HCT116 (cell line): ENCODE measurements around the gene SUGCT. TPM values are rescaled to one million over a fixed set of nuclear protein-coding genes. Genes with fewer than 3 reads are reported as not detected.

Source experiments
- ATAC-seq: fragments of 200-7000 bp; cut with Tn5 transposase; 2 replicates; pipeline ENCODE4 v1.9.1; 2020; ENCODE audit warnings: mild to moderate bottlenecking, moderate library complexity
- BruUV-seq: library from RNA; stranded (reverse); fragments of 400-500 nt; replicated peaks from 2 replicates; lab custom pipeline; 2021; lab: Mats Ljungman, UMichigan
- CTCF ChIA-PET: fragments of 300-600 bp; sonication (Branson Sonifier 250); formaldehyde crosslinking; loops from one replicate; lab custom pipeline; 2021; ENCODE audit warnings: antibody characterized with exemption; lab: Charles Lee
- POLR2A ChIA-PET: fragments of 300-600, 350-600 bp; sonication (Branson Sonifier 250); formaldehyde crosslinking; loops from one replicate; lab custom pipeline; 2021; ENCODE audit warnings: antibody characterized with exemption; lab: Charles Lee
- RAD21 ChIA-PET, 2 experiments: fragments of 300-600 bp; sonication (Branson Sonifier 250); formaldehyde crosslinking; loops; one replicate each; lab custom pipeline; 2023; ENCODE audit warnings: low total read pairs in 2 of 2; ENCODE audit not compliant: uncharacterized antibody in 2 of 2, unreplicated experiment in 2 of 2, low non-redundant PET in 1 of 2; lab: Charles Lee
- DNase-seq: peaks from one replicate; pipeline ENCODE4 v3.0.0-alpha.2; 2010; ENCODE audit warnings: low read depth, low spot score
- H2AFZ ChIP-seq: fragments of 200-600 bp; shearing (Covaris generic), sonication (generic); 2 replicates; pipeline ENCODE4 v1.6.1; 2017; ENCODE audit warnings: low read depth, mixed run types, mixed read lengths, antibody characterized with exemption, low read length; ENCODE audit not compliant: poor library complexity, severe bottlenecking
- H3K27ac ChIP-seq: 2 replicates; pipeline ENCODE4 v1.5.1; 2012; ENCODE audit warnings: low read depth, low read length
- H3K27me3 ChIP-seq: fragments of 200-600 bp; sonication (generic); 2 replicates; pipeline ENCODE4 v1.6.1; 2016; ENCODE audit warnings: mixed run types, low read length, mixed read lengths; ENCODE audit not compliant: insufficient read depth
- H3K36me3 ChIP-seq, 2 experiments: fragments of 200-500 bp in 1 of 2; fragments of 200-600 bp in 1 of 2; sonication (Bioruptor generic) in 1 of 2; sonication (generic) in 1 of 2; 2 replicates each; pipeline versions ENCODE4 v1.5.1 to v1.6.1; 2014 to 2016; ENCODE audit warnings: low read length in 2 of 2, inconsistent platforms in 1 of 2, mixed read lengths in 1 of 2, mixed run types in 1 of 2; ENCODE audit not compliant: insufficient read depth in 2 of 2, control insufficient read depth in 1 of 2
- H3K4me1 ChIP-seq, 2 experiments: fragments of 200-600 bp in 1 of 2; sonication (generic) in 1 of 2; 2 replicates each; pipeline versions ENCODE4 v1.5.1 to v1.6.1; 2012 to 2017; ENCODE audit warnings: low read length in 2 of 2, inconsistent platforms in 1 of 2, mild to moderate bottlenecking in 1 of 2, mixed read lengths in 1 of 2, mixed run types in 1 of 2, moderate library complexity in 1 of 2; ENCODE audit not compliant: insufficient read depth in 2 of 2, control insufficient read depth in 1 of 2
- H3K4me2 ChIP-seq: fragments of 200-600 bp; sonication (generic); 2 replicates; pipeline ENCODE4 v1.6.1; 2017; ENCODE audit warnings: mixed run types, low read length, mixed read lengths
- H3K4me3 ChIP-seq, 2 experiments: fragments of 200-600 bp in 1 of 2; sonication (generic) in 1 of 2; replicated peaks in 1 of 2; 2 replicates each; pipeline ENCODE4 v1.5.1; 2011 to 2016; ENCODE audit warnings: low read length in 2 of 2, control low read depth in 1 of 2, low read depth in 1 of 2, mild to moderate bottlenecking in 1 of 2, mixed read lengths in 1 of 2, mixed run types in 1 of 2
- H3K79me2 ChIP-seq: fragments of 200-600 bp; sonication (generic); 2 replicates; pipeline ENCODE4 v1.6.1; 2017; ENCODE audit warnings: mild to moderate bottlenecking, mixed run types, low read length, moderate library complexity, mixed read lengths; ENCODE audit not compliant: insufficient read depth
- H3K9ac ChIP-seq: fragments of 200-600 bp; sonication (generic); 2 replicates; pipeline ENCODE4 v1.6.1; 2016; ENCODE audit warnings: low read length, mixed read lengths
- H3K9me2 ChIP-seq: fragments of 200-600 bp; sonication (generic), shearing (Covaris generic); 2 replicates; pipeline ENCODE4 v1.6.1; 2017; ENCODE audit warnings: mixed run types, mild to moderate bottlenecking, moderate library complexity; ENCODE audit not compliant: insufficient read depth
- H3K9me3 ChIP-seq, 2 experiments: fragments of 200-500 bp in 1 of 2; fragments of 200-600 bp in 1 of 2; sonication (Bioruptor generic) in 1 of 2; sonication (generic) in 1 of 2; 2 replicates each; pipeline ENCODE4 v1.6.1; 2014 to 2017; ENCODE audit warnings: low read length in 2 of 2, mixed read lengths in 2 of 2, inconsistent platforms in 1 of 2, low read depth in 1 of 2, mild to moderate bottlenecking in 1 of 2, mixed run types in 1 of 2, moderate library complexity in 1 of 2; ENCODE audit not compliant: control insufficient read depth in 1 of 2, insufficient read depth in 1 of 2
- H4K20me1 ChIP-seq: fragments of 200-600 bp; sonication (generic), shearing (Covaris generic); 2 replicates; pipeline ENCODE4 v1.6.1; 2017; ENCODE audit warnings: mixed run types, mild to moderate bottlenecking, moderate library complexity; ENCODE audit not compliant: insufficient read depth
- CBX3 ChIP-seq: IDR thresholded peaks from 2 replicates; pipeline ENCODE4 v1.6.1; 2012; ENCODE audit warnings: low read depth
- ELF1 ChIP-seq: IDR thresholded peaks from 2 replicates; pipeline ENCODE4 v1.6.1; 2012; ENCODE audit warnings: low read depth, borderline replicate concordance
- FOSL1 ChIP-seq: IDR thresholded peaks from 2 replicates; pipeline ENCODE4 v1.6.1; 2012; ENCODE audit warnings: low read depth
- JUND ChIP-seq: IDR thresholded peaks from 2 replicates; pipeline ENCODE4 v1.6.1; 2012
- MAX ChIP-seq: IDR thresholded peaks from 2 replicates; pipeline ENCODE4 v1.6.1; 2012
- POLR2A ChIP-seq: IDR thresholded peaks from 2 replicates; pipeline ENCODE4 v1.7.0; 2011; ENCODE audit warnings: borderline replicate concordance; ENCODE audit not compliant: insufficient read depth, insufficient read length; ENCODE audit errors: extremely low read depth
- POLR2AphosphoS5 ChIP-seq: IDR thresholded peaks from 2 replicates; pipeline ENCODE4 v1.6.1; 2011; ENCODE audit warnings: mild to moderate bottlenecking, low read depth, low read length, moderate library complexity
- RAD21 ChIP-seq: IDR thresholded peaks from 2 replicates; pipeline ENCODE4 v1.6.1; 2012; ENCODE audit warnings: low read depth, mild to moderate bottlenecking
- SP1 ChIP-seq: IDR thresholded peaks from 2 replicates; pipeline ENCODE4 v1.6.1; 2012; ENCODE audit warnings: low read depth
- TCF7L2 ChIP-seq: IDR thresholded peaks from 2 replicates; pipeline ENCODE4 v1.7.0; 2011; ENCODE audit warnings: borderline replicate concordance, inconsistent platforms; ENCODE audit not compliant: insufficient read depth, insufficient read length; ENCODE audit errors: extremely low read depth
- YY1 ChIP-seq: IDR thresholded peaks from 2 replicates; pipeline ENCODE4 v1.6.1; 2011; ENCODE audit warnings: low read length, low read depth, moderate library complexity, mild to moderate bottlenecking; ENCODE audit not compliant: insufficient replicate concordance; ENCODE audit errors: extremely low read depth
- intact Hi-C: fragments of 100-400 bp; cut with micrococcal nuclease; formaldehyde crosslinking; loops from 2 replicates; pipeline ENCODE4 v1.10.0; 2022
- total RNA-seq: library from RNA; stranded (reverse); gene quantifications from one replicate; pipeline ENCODE4 v1.2.1, GENCODE V29; 2021; ENCODE audit not compliant: unreplicated experiment
- TF ChIP-seq, protein P1 (sequence below): IDR thresholded peaks from 2 replicates; pipeline ENCODE4 v1.6.1; 2011; ENCODE audit warnings: mild to moderate bottlenecking, low read length, moderate library complexity; ENCODE audit not compliant: insufficient replicate concordance; ENCODE audit errors: extremely low read depth

Gene SUGCT
- total RNA-seq, 1 experiment from 2014 or later = 4.4 TPM

DNA sequence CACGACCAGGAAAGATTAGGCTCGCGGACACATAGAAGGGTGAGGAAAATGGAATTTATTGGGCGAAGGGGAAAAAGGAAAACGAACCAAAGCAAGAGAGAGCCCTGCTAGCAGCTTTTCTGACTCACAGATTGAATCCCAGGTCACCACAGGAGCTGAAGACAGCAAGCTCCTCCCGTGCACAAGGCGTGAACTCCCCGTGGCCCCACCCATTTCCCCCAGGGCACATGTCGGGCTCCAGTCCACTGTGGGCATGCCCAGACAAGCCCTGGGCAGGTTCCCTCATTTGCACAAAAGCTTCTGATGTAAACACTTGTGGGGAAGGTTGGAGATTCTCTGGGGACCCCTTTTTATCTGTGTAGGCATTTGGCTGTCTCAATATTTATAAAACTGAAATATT is 582.4 kb downstream of the SUGCT start:
- TF ChIP-seq SP1 (peak; percentile 64; the same call in 1 of the 2 replicates), FOSL1 (peak; percentile 21; the same call in 1 of the 2 replicates), CBX3 (peak; percentile 68; the same call in 1 of the 2 replicates), JUND (no peak), YY1 (peak; percentile 68), ELF1 (no peak), POLR2AphosphoS5 (peak; percentile 80), MAX (peak; percentile 89), POLR2A (peak; percentile 48), RAD21 (no peak), TCF7L2 (no peak)
- TF ChIP-seq, protein P1, sequence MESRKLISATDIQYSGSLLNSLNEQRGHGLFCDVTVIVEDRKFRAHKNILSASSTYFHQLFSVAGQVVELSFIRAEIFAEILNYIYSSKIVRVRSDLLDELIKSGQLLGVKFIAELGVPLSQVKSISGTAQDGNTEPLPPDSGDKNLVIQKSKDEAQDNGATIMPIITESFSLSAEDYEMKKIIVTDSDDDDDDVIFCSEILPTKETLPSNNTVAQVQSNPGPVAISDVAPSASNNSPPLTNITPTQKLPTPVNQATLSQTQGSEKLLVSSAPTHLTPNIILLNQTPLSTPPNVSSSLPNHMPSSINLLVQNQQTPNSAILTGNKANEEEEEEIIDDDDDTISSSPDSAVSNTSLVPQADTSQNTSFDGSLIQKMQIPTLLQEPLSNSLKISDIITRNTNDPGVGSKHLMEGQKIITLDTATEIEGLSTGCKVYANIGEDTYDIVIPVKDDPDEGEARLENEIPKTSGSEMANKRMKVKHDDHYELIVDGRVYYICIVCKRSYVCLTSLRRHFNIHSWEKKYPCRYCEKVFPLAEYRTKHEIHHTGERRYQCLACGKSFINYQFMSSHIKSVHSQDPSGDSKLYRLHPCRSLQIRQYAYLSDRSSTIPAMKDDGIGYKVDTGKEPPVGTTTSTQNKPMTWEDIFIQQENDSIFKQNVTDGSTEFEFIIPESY = no peak
- BruUV-seq = no TSS peak
- peak; percentile 81 for DNase-seq
- POLR2A ChIA-PET = interaction anchor here (0.7 to 1.3 kb wide), 6 partner anchors 9 to 24 kb away, joined by 3 to 6 read pairs (median 4); no protein-coding TSS in a partner anchor
- CTCF ChIA-PET = interaction anchor here (0.6 kb wide), 1 partner anchor 484 kb away, joined by 3 read pairs; no protein-coding TSS in a partner anchor
- RAD21 ChIA-PET = no interaction called here
- Histone ChIP-seq H3K4me3 (peak overlapping the region; percentile 19 to 44), H4K20me1 (no peaks in the 10 kb centered on the region), H3K9me3 (no peaks in the 10 kb centered on the region), H3K9ac (peak overlapping the region; percentile 41), H3K27me3 (no peaks in the 10 kb centered on the region), H3K4me2 (peak overlapping the region; percentile 72), H2AFZ (peak overlapping the region; percentile 38), H3K9me2 (no peaks in the 10 kb centered on the region), H3K27ac (peak overlapping the region; percentile 56), H3K79me2 (no peaks in the 10 kb centered on the region), H3K36me3 (no peaks in the 10 kb centered on the region), H3K4me1 (peaks cover 12 to 14% of the 10 kb centered on the region in 2 experiments)
- intact Hi-C loops = no loop called here
- ATAC-seq = peak; percentile 100
